ENCODE data around the gene WASHC4.
"Not testable (repeated sequence)": the region's sequence is repeated elsewhere in the genome, so short reads cannot be mapped to it uniquely, and the experiment has no call there.

The WASHC4 gene

GRCh38 chr12:105095338-105095737 lies 12.2 kb upstream of the WASHC4 start:
- DNase-seq, result not testable (repeated sequence)

- DNase-seq, result no peak
These were observed 8.2 kb upstream of the WASHC4 start for GRCh38 chr12:105099356-105099755.

GRCh38 chr12:105100207-105100985 lies 7.1 kb upstream of the WASHC4 start:
- DNase-seq, result no peak

- no peak for DNase-seq
These were observed 6.5 kb upstream of the WASHC4 start for GRCh38 chr12:105100998-105101397.

GRCh38 chr12:105102673-105103072 lies 4.9 kb upstream of the WASHC4 start:
- DNase-seq, result no peak

GRCh38 chr12:105104762-105105161 lies 2.8 kb upstream of the WASHC4 start:
- DNase-seq, result no peak

- DNase-seq, result no peak
These were observed 910 bp upstream of the WASHC4 start for GRCh38 chr12:105106621-105107020.

GRCh38 chr12:105107171-105107493 lies 399 bp upstream of the WASHC4 start:
- DNase-seq, result peak; percentile 89

- no peak for DNase-seq
These were observed 2.1 kb downstream of the WASHC4 start for GRCh38 chr12:105109465-105110212.

- no peak for DNase-seq
These were observed 3.3 kb downstream of the WASHC4 start for GRCh38 chr12:105110851-105111250.

GRCh38 chr12:105113094-105113493 lies 5.6 kb downstream of the WASHC4 start:
- DNase-seq, result no peak

GRCh38 chr12:105116969-105117368 lies 9.4 kb downstream of the WASHC4 start:
- DNase-seq, result no peak

- DNase-seq, result no peak
These were observed 13.0 kb downstream of the WASHC4 start for GRCh38 chr12:105120551-105120950.

GRCh38 chr12:105138248-105138647 lies 30.7 kb downstream of the WASHC4 start:
- DNase-seq, result no peak

GRCh38 chr12:105141320-105141922 lies 33.9 kb downstream of the WASHC4 start:
- DNase-seq, result no peak

- no peak for DNase-seq
These were observed 34.7 kb downstream of the WASHC4 start for GRCh38 chr12:105142259-105142658.

- DNase-seq, result no peak
These were observed 48.7 kb downstream of the WASHC4 start for GRCh38 chr12:105156260-105156659.

- no peak for DNase-seq
These were observed 50.1 kb downstream of the WASHC4 start for GRCh38 chr12:105157606-105158005.

GRCh38 chr12:105158876-105159275 lies 51.3 kb downstream of the WASHC4 start:
- DNase-seq, result no peak

- no peak for DNase-seq
These were observed 54.6 kb downstream of the WASHC4 start for GRCh38 chr12:105162174-105162573.

GRCh38 chr12:105164068-105164467 lies 56.5 kb downstream of the WASHC4 start:
- DNase-seq, result no peak

GRCh38 chr12:105166736-105167135 lies 59.2 kb downstream of the WASHC4 start:
- DNase-seq, result no peak

- DNase-seq, result no peak
These were observed 59.8 kb downstream of the WASHC4 start for GRCh38 chr12:105167346-105167745.

GRCh38 chr12:105168006-105168405 lies 60.5 kb downstream of the WASHC4 start:
- no peak for DNase-seq

All from midbrain (tissue), 1 donor.